ENCODE measurements around the gene ELOVL1. TPM values are rescaled to one million over a fixed set of nuclear protein-coding genes. Genes with fewer than 3 reads are reported as not detected.
A peak's percentile ranks its signal among the peaks of the same experiment; 100 is the strongest.
"Not testable (repeated sequence)": the region's sequence is repeated elsewhere in the genome, so short reads cannot be mapped to it uniquely, and the experiment has no call there.

ELOVL1 gene
- total RNA-seq (10 to 100 TPM; 32.3 to 49.2 (median 45.1) TPM), total RNA-seq (21.8 to 86.6 (median 31.5) reads per million in 29 experiments)
- 33.2 TPM for total RNA-seq (2013)

DNA sequence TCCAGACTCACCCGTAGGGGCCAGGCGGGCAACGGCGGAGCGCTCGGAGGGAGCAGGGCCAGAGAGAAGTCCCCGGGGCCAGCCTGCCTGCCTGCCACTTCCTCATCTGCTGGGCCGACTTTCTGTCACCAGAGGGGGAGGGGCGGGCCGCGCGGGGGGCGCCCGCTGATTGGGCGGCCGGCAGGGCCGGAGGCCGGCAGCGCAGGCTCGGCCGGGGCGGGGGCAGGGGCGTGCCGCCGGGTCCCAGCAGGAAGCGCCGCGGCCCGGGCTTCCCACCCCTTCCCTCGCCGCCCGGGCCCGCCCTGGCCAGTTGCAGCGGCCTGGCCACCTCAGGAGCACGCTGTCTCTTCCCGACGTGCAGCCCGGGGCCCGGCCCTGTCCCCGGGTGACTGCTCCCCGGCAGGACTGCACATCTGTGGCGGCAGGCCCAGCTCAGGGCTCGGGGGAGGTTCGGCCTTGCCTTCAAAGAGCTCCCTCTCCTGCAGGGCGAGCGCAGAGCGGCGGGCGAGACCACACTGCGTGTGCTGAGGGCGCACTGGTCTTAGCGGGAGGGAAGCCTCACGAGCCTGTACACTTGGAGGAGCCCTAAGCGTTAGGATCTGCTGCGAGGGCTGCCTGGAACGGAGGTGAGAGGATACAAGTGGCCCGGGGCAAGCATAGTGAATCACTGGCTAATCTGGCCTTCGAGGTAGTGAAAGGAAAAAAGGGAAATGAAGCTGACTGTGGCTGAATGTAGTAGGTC, at the start of gene ELOVL1:
TSS of gene ELOVL1 (minus strand) at position 108 of the 742 bp plus-strand sequence. CDS start 2,402 bp downstream, outside the sequence.
- Mint-ChIP-seq H3K4me1 (peaks cover 42 to 48% (median 44%) of the 10 kb centered on the region in 3 donors), H3K27ac (peak within 1 kb of the TSS; percentile 96 to 98), H3K36me3 (peaks cover 19% of the 10 kb centered on the region), H3K9me3 (no peaks in the 10 kb centered on the region), H3K27me3 (no peaks in the 10 kb centered on the region), H3K4me3 (peak within 1 kb of the TSS; percentile 83 to 97 (median 94))
- Histone ChIP-seq H3K36me3 (ENCODE audit: control insufficient read depth in 2 of 2, extremely low read depth in 1 of 2, insufficient read depth in 1 of 2, low read length in 1 of 2) (peaks cover 0 to 25% of the 10 kb centered on the region in 2 donors), H3K27me3 (replicated peaks in 1 of 2; ENCODE audit: control insufficient read depth in 2 of 2, extremely low read depth in 1 of 2, insufficient read depth in 2 of 2, low read length in 1 of 2) (no peaks in the 10 kb centered on the region), H3K4me1 (ENCODE audit: control insufficient read depth in 1 of 2, extremely low read depth in 1 of 2, insufficient read depth in 2 of 2, low read length in 2 of 2) (peaks cover 4 to 36% of the 10 kb centered on the region in 2 experiments), H3K27ac (ENCODE audit: low read length) (peak within 1 kb of the TSS; percentile 74), H3K9me3 (no peaks in the 10 kb centered on the region), H3K4me3 (ENCODE audit: control insufficient read depth in 1 of 2, extremely low read depth in 1 of 2, low read length in 1 of 2) (peak within 1 kb of the TSS; percentile 63 to 69)
- DNase-seq (peak; percentile 47 to 90 (median 66)), ATAC-seq (replicated peaks in 1 of 4) (peak; percentile 78 to 86 (median 84))
- POLR2A ChIA-PET: interaction anchor here in 1 of 2 donors (0.6 kb wide), 2 partner anchors 24 to 548 kb away, joined by 3 to 5 read pairs; no protein-coding TSS in a partner anchor
- under 1% methylated on average over 57 of the region's 58 CpGs for whole genome bisulfite sequencing (ENCODE audit: insufficient coverage)
- CTCF ChIA-PET: interaction anchor here (0.6 to 0.9 kb wide), 3 partner anchors 9 to 46 kb away, joined by 3 to 4 read pairs (median 3); partner anchors contain the start of gene CDC20 (in 1 of the 2)

DNA sequence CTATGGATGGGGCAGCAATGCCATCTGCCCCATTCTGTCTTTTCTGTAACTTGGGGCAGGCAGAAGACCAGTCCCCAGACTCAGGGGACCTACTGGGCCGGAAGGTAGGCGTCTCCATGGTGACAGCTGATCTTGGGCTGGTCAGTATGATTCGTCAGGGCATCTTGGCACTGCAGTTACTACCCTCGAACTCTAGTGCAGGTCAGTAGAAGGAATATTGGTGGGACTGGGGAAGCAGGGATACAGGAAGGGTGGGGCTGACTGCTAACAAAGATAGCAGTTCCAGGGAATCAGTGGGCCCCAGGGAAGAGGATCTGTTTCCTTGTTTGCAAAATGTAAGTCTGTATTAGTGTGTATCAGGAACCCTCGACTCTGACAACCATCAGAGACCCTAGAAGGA, 48.1 kb upstream of the ELOVL1 start:
- POLR2A ChIA-PET: no interaction called here
- H3K4me1 ChIP-seq (ENCODE audit: control insufficient read depth in 1 of 2, extremely low read depth in 1 of 2, insufficient read depth in 2 of 2, low read length in 2 of 2): no peaks in the 10 kb centered on the region
- no peaks in the 10 kb centered on the region for H3K9me3 ChIP-seq
- H3K27ac ChIP-seq (ENCODE audit: low read length): no peak overlapping the region
- Mint-ChIP-seq H3K4me3 (no peak overlapping the region), H3K27ac (no peak overlapping the region), H3K4me1 (peaks cover 2 to 7% (median 2%) of the 10 kb centered on the region in 3 donors), H3K9me3 (no peaks in the 10 kb centered on the region), H3K27me3 (no peaks in the 10 kb centered on the region), H3K36me3 (peaks cover 15% of the 10 kb centered on the region)
- DNase-seq (no peak), ATAC-seq (replicated peaks in 1 of 4) (no peak)
- H3K36me3 ChIP-seq (ENCODE audit: control insufficient read depth in 2 of 2, extremely low read depth in 1 of 2, insufficient read depth in 1 of 2, low read length in 1 of 2): peaks cover 20 to 62% of the 10 kb centered on the region in 2 donors
- WGBS (ENCODE audit: insufficient coverage): 91% methylated on average over 3 of the region's 5 CpGs
- H3K4me3 ChIP-seq (ENCODE audit: control insufficient read depth in 1 of 2, extremely low read depth in 1 of 2, low read length in 1 of 2): no peak overlapping the region
- CTCF ChIA-PET: interaction anchor here (0.9 to 2.8 kb wide), 2 partner anchors 189 kb away, joined by 3 to 86 read pairs; no protein-coding TSS in a partner anchor
- H3K27me3 ChIP-seq (replicated peaks in 1 of 2; ENCODE audit: control insufficient read depth in 2 of 2, extremely low read depth in 1 of 2, insufficient read depth in 2 of 2, low read length in 1 of 2): no peaks in the 10 kb centered on the region

DNA sequence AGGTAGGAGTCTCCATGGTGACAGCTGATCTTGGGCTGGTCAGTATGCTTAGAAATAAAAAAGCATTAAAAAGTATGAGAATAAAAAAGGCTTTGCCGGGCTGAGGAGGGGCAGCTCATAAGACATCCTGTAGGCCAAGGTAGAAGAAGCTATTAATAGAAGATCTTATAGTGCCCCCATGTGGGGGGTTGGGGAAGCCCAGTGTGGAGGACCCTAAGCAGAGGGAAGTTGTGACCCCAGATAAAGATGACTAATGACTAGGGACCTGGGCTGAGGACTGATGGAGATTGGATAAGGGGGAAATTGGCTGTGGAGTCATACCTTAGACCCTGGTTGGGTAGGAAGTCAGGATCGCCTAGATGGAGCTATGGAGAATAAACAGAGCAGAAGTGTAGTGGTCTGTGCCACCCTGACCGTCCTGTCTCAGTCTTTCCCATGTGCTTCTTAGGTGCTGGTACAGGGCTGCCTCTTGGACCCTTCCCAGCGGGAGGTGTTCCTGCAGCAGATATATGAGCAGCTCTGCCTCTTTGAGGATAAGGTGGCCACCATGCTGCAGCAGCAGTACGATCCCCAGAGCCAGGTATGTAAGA, 46.9 kb upstream of the ELOVL1 start:
- peak overlapping the region; percentile 11 to 40 for H3K27ac Mint-ChIP-seq
- 87% methylated on average over 4 of the region's 5 CpGs for WGBS (ENCODE audit: insufficient coverage)
- no peaks in the 10 kb centered on the region for H3K4me1 ChIP-seq (ENCODE audit: control insufficient read depth in 1 of 2, extremely low read depth in 1 of 2, insufficient read depth in 2 of 2, low read length in 2 of 2)
- H3K9me3 ChIP-seq: no peaks in the 10 kb centered on the region
- ATAC-seq (replicated peaks in 1 of 4) (peak; percentile 90 to 91 (median 90)), DNase-seq (peak; percentile 22 to 77 (median 55))
- H3K27ac ChIP-seq (ENCODE audit: low read length): no peak overlapping the region
- peaks cover 16 to 50% of the 10 kb centered on the region in 2 donors for H3K36me3 ChIP-seq (ENCODE audit: control insufficient read depth in 2 of 2, extremely low read depth in 1 of 2, insufficient read depth in 1 of 2, low read length in 1 of 2)
- H3K4me1 Mint-ChIP-seq: peaks cover 2 to 7% (median 2%) of the 10 kb centered on the region in 3 donors
- POLR2A ChIA-PET: interaction anchor here in 1 of 2 donors (0.9 kb wide), 1 partner anchor 188 kb away, joined by 3 read pairs; no protein-coding TSS in a partner anchor
- H3K27me3 ChIP-seq (replicated peaks in 1 of 2; ENCODE audit: control insufficient read depth in 2 of 2, extremely low read depth in 1 of 2, insufficient read depth in 2 of 2, low read length in 1 of 2): no peaks in the 10 kb centered on the region
- H3K36me3 Mint-ChIP-seq: peaks cover 15% of the 10 kb centered on the region
- H3K4me3 ChIP-seq (ENCODE audit: control insufficient read depth in 1 of 2, extremely low read depth in 1 of 2, low read length in 1 of 2): no peak overlapping the region
- no peaks in the 10 kb centered on the region for H3K9me3 Mint-ChIP-seq
- no peak overlapping the region for H3K4me3 Mint-ChIP-seq
- no peaks in the 10 kb centered on the region for H3K27me3 Mint-ChIP-seq
- CTCF ChIA-PET: interaction anchor here (0.5 to 2.8 kb wide), 28 partner anchors 11 to 999 kb away, joined by 3 to 86 read pairs (median 4); partner anchors contain the start of gene ELOVL1 (in 1 of the 2)

DNA sequence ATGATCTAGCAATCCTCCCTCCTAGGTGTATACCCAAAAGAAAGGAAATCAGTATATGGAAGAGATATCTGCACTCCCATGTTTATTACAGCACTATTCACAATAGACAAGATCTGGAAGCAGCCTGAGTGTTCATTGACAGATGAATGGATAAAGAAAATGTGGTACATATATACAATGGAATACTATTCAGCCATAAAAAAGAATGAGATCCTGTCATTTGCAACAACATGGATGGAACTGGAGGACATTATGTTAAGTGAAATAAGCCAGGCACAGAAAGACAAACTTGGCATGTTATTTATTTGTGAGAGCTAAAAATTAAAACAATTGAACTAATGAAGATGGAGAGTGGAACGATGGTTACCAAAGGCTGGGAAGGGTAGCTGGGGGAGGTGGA, 45.6 kb upstream of the ELOVL1 start:
- H3K27me3 Mint-ChIP-seq; H3K9me3 Mint-ChIP-seq; ATAC-seq (replicated peaks in 1 of 4); H3K27ac ChIP-seq (ENCODE audit: low read length); DNase-seq; H3K4me3 Mint-ChIP-seq; H3K27ac Mint-ChIP-seq; H3K27me3 ChIP-seq (replicated peaks in 1 of 2; ENCODE audit: control insufficient read depth in 2 of 2, extremely low read depth in 1 of 2, insufficient read depth in 2 of 2, low read length in 1 of 2); H3K4me3 ChIP-seq (ENCODE audit: control insufficient read depth in 1 of 2, extremely low read depth in 1 of 2, low read length in 1 of 2); H3K4me1 Mint-ChIP-seq; H3K4me1 ChIP-seq (ENCODE audit: control insufficient read depth in 1 of 2, extremely low read depth in 1 of 2, insufficient read depth in 2 of 2, low read length in 2 of 2); H3K9me3 ChIP-seq: not testable (repeated sequence)
- ChIA-PET POLR2A (interaction anchor here in 1 of 2 donors (0.9 kb wide), 1 partner anchor 186 kb away, joined by 3 read pairs; no protein-coding TSS in a partner anchor), CTCF (interaction anchor here (1.3 to 2.8 kb wide), 2 partner anchors 186 to 187 kb away, joined by 8 to 86 read pairs; no protein-coding TSS in a partner anchor)
- peaks cover 12 to 44% of the 10 kb centered on the region in 2 donors for H3K36me3 ChIP-seq (ENCODE audit: control insufficient read depth in 2 of 2, extremely low read depth in 1 of 2, insufficient read depth in 1 of 2, low read length in 1 of 2)
- peaks cover 26% of the 10 kb centered on the region for H3K36me3 Mint-ChIP-seq
- 100% methylated on average over 1 of the region's 1 CpG for WGBS (ENCODE audit: insufficient coverage)

DNA sequence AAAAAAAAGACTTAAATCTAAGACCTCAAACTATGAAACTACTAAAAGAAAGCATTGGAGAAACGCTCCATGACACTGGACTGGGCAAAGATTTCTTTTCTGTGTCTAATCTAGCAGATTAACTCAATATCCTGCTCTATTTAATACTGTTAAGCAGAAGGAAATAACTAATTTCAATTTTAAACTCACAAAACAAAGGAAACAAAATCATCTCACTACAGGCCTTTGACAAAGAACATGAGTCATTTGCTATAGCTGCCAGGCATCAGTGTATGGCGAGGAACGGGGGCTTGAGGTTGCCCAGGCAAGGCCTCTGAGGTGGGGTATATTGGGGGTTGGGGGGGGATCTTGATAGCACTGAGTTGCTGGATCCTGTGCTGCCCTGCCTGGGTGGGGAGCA, 42.8 kb upstream of the ELOVL1 start:
- Mint-ChIP-seq H3K4me1 (peaks cover 2 to 7% (median 2%) of the 10 kb centered on the region in 3 donors), H3K9me3 (no peaks in the 10 kb centered on the region), H3K27ac (no peak overlapping the region), H3K36me3 (peaks cover 42% of the 10 kb centered on the region), H3K27me3 (no peaks in the 10 kb centered on the region), H3K4me3 (no peak overlapping the region)
- peaks cover 9 to 38% of the 10 kb centered on the region in 2 donors for H3K36me3 ChIP-seq (ENCODE audit: control insufficient read depth in 2 of 2, extremely low read depth in 1 of 2, insufficient read depth in 1 of 2, low read length in 1 of 2)
- no peaks in the 10 kb centered on the region for H3K9me3 ChIP-seq
- H3K4me1 ChIP-seq (ENCODE audit: control insufficient read depth in 1 of 2, extremely low read depth in 1 of 2, insufficient read depth in 2 of 2, low read length in 2 of 2): no peaks in the 10 kb centered on the region
- DNase-seq (no peak), ATAC-seq (replicated peaks in 1 of 4) (no peak)
- no CpG with 5 or more reads among the region's 3 CpGs for WGBS (ENCODE audit: insufficient coverage)
- no peak overlapping the region for H3K27ac ChIP-seq (ENCODE audit: low read length)
- CTCF ChIA-PET: no interaction called here
- H3K4me3 ChIP-seq (ENCODE audit: control insufficient read depth in 1 of 2, extremely low read depth in 1 of 2, low read length in 1 of 2): no peak overlapping the region
- no peaks in the 10 kb centered on the region for H3K27me3 ChIP-seq (replicated peaks in 1 of 2; ENCODE audit: control insufficient read depth in 2 of 2, extremely low read depth in 1 of 2, insufficient read depth in 2 of 2, low read length in 1 of 2)
- POLR2A ChIA-PET: no interaction called here

DNA sequence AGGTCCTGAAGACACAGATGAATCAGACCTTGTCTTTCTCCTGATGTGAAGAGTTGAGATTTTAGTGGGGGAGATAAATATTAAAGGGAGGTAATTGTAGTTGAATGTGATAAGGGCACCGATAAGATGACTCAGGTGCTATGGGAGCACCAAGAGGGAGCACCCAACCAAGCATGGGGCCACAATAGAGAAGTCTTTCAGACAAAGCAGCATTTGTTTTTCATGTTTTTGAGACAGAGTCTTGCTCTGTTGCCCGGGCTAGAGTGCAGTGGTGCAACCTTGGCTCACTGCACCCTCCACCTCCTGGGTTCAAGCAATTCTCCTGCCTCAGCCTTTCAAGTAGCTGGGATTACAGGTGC, 38.0 kb upstream of the ELOVL1 start:
- H3K4me1 Mint-ChIP-seq: peaks cover 7 to 16% (median 10%) of the 10 kb centered on the region in 3 donors
- Histone ChIP-seq H3K36me3 (ENCODE audit: control insufficient read depth in 2 of 2, extremely low read depth in 1 of 2, insufficient read depth in 1 of 2, low read length in 1 of 2) (peaks cover 11 to 60% of the 10 kb centered on the region in 2 donors), H3K27me3 (replicated peaks in 1 of 2; ENCODE audit: control insufficient read depth in 2 of 2, extremely low read depth in 1 of 2, insufficient read depth in 2 of 2, low read length in 1 of 2) (no peaks in the 10 kb centered on the region), H3K4me1 (ENCODE audit: control insufficient read depth in 1 of 2, extremely low read depth in 1 of 2, insufficient read depth in 2 of 2, low read length in 2 of 2) (no peaks in the 10 kb centered on the region), H3K4me3 (ENCODE audit: control insufficient read depth in 1 of 2, extremely low read depth in 1 of 2, low read length in 1 of 2) (no peak overlapping the region), H3K27ac (ENCODE audit: low read length) (no peak overlapping the region), H3K9me3 (no peaks in the 10 kb centered on the region)
- no peak overlapping the region for H3K27ac Mint-ChIP-seq
- no peaks in the 10 kb centered on the region for H3K9me3 Mint-ChIP-seq
- H3K36me3 Mint-ChIP-seq: peaks cover 60% of the 10 kb centered on the region
- H3K27me3 Mint-ChIP-seq: no peaks in the 10 kb centered on the region
- 94% methylated on average over 2 of the region's 2 CpGs for WGBS (ENCODE audit: insufficient coverage)
- no peak for DNase-seq
- no peak overlapping the region for H3K4me3 Mint-ChIP-seq
- ChIA-PET POLR2A (no interaction called here), CTCF (no interaction called here)
- no peak for ATAC-seq (replicated peaks in 1 of 4)
